Smooth muscle cell (in vitro differentiated cells): ENCODE results near the gene PIK3C3. TPM values are rescaled to one million over a fixed set of nuclear protein-coding genes. Genes with fewer than 3 reads are reported as not detected.
A peak's percentile ranks its signal among the peaks of the same experiment; 100 is the strongest.
"Not testable (repeated sequence)": the region's sequence is repeated elsewhere in the genome, so short reads cannot be mapped to it uniquely, and the experiment has no call there.

ENCODE experiments used
- DNase-seq: peaks from one replicate; lab custom pipeline; 2025; ENCODE audit not compliant: unreplicated experiment; lab: John Stamatoyannopoulos, UW
- H2AFZ ChIP-seq: fragments of 200-600 bp; sonication (generic); 2 replicates; pipeline ENCODE4 v1.6.0; 2016; ENCODE audit warnings: antibody characterized with exemption, low read depth, mild to moderate bottlenecking
- H3F3A ChIP-seq: fragments of 200-600 bp; sonication (generic); 2 replicates; pipeline ENCODE4 v1.6.0; 2017; ENCODE audit warnings: antibody characterized with exemption, low read depth
- H3K27ac ChIP-seq: fragments of 200-600 bp; sonication (generic); 2 replicates; pipeline ENCODE4 v1.5.1; 2016; ENCODE audit warnings: low read depth, mild to moderate bottlenecking
- H3K27me3 ChIP-seq: fragments of 200-600 bp; sonication (generic); 2 replicates; pipeline ENCODE4 v1.6.1; 2016; ENCODE audit warnings: low read depth, mild to moderate bottlenecking
- H3K36me3 ChIP-seq: fragments of 200-600 bp; sonication (generic); 2 replicates; pipeline ENCODE4 v1.5.1; 2016; ENCODE audit warnings: low read depth
- H3K4me1 ChIP-seq: fragments of 200-600 bp; sonication (generic); 2 replicates; pipeline ENCODE4 v1.5.1; 2016; ENCODE audit warnings: low read depth
- H3K4me2 ChIP-seq: fragments of 200-600 bp; sonication (generic); 2 replicates; pipeline ENCODE4 v1.6.0; 2016; ENCODE audit warnings: mild to moderate bottlenecking
- H3K4me3 ChIP-seq: fragments of 200-600 bp; sonication (generic); 2 replicates; pipeline ENCODE4 v1.5.1; 2016; ENCODE audit warnings: mild to moderate bottlenecking
- H3K79me2 ChIP-seq: fragments of 200-600 bp; sonication (generic); 2 replicates; pipeline ENCODE4 v1.6.0; 2016; ENCODE audit warnings: low read depth, mild to moderate bottlenecking
- H3K9ac ChIP-seq: fragments of 200-600 bp; sonication (generic); 2 replicates; pipeline ENCODE4 v1.6.0; 2016; ENCODE audit warnings: low read depth
- H3K9me3 ChIP-seq: fragments of 200-600 bp; sonication (generic); replicated peaks from 2 replicates; pipeline ENCODE4 v1.5.1; 2016; ENCODE audit warnings: low read depth
- H4K20me1 ChIP-seq: fragments of 200-600 bp; sonication (generic); 2 replicates; pipeline ENCODE4 v1.6.0; 2016; ENCODE audit warnings: low read depth
- WGBS: methylation state at CpG from one replicate; pipeline ENCODE4 v1.1.7; 2016; ENCODE audit warnings: low lambda C conversion rate; 5-methylcytosine and 5-hydroxymethylcytosine counted together
- polyA plus RNA-seq: library from polyadenylated mRNA; unstranded; fragments of >200 nt; fragmentation: Nextera tagmentation; extraction: Ambion mirVana; gene quantifications from 2 replicates; pipeline ENCODE4 v1.2.1, GENCODE V29; 2016
- total RNA-seq: library from RNA; depleted of rRNA; stranded (reverse); fragments of >200 nt; gene quantifications from 2 replicates; pipeline ENCODE4 v1.2.3, GENCODE V29; 2014
- TF ChIP-seq, protein P1 (sequence below): fragments of 200-600 bp; sonication (generic); IDR thresholded peaks from 2 replicates; pipeline ENCODE4 v1.5.1; 2017; ENCODE audit warnings: borderline replicate concordance, mild to moderate bottlenecking, antibody characterized with exemption; ENCODE audit not compliant: insufficient read depth, poor library complexity, severe bottlenecking

The PIK3C3 gene
- total and polyA plus RNA-seq, 2 experiments from 2014 or later = 19.2 to 58.6 TPM

DNA sequence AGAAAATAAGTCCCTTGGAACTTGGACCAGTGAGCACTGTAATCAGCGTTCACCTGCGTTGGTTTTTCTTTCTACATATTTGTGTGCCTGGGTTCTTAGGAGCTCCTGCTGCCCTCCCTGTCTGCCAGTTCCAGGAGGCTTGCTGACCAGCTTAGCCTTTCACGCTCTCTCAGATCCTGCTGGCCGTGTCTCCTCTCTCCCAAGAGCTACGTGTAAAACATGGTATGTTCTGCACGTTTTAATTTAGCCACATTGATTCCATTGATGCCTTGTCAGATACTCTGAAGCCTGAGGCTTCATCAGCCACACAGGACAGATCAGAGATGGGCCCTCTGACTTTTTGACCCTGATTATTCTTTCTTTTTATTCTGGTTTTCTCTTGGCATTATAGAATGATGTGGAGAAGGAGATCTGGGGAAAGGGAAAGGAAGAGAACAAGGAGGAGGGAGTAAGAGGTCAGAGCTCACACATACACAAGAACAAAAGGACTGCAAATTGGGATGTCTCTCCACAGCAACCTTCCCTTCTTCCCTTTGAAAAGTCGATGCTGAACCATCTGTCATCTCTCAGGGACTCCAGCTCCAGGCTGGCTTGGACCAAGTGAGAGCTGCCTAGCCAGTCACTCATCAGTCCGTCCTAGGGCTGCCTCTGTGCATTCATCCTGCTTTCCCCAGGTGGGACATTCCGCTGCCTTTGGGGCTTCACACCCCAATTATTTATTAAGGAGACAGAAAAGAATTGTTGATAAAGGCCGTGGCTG lies 152.8 kb downstream of the PIK3C3 start:
- Histone ChIP-seq H2AFZ (no peak overlapping the region), H4K20me1 (no peaks in the 10 kb centered on the region), H3K79me2 (no peaks in the 10 kb centered on the region), H3K4me1 (peaks cover 8% of the 10 kb centered on the region), H3K27ac (no peak overlapping the region), H3K36me3 (no peaks in the 10 kb centered on the region), H3K27me3 (no peaks in the 10 kb centered on the region), H3F3A (no peaks in the 10 kb centered on the region), H3K9ac (no peak overlapping the region), H3K9me3 (no peaks in the 10 kb centered on the region), H3K4me2 (no peak overlapping the region), H3K4me3 (no peak overlapping the region)
- no peak for DNase-seq
- TF ChIP-seq, protein P1, sequence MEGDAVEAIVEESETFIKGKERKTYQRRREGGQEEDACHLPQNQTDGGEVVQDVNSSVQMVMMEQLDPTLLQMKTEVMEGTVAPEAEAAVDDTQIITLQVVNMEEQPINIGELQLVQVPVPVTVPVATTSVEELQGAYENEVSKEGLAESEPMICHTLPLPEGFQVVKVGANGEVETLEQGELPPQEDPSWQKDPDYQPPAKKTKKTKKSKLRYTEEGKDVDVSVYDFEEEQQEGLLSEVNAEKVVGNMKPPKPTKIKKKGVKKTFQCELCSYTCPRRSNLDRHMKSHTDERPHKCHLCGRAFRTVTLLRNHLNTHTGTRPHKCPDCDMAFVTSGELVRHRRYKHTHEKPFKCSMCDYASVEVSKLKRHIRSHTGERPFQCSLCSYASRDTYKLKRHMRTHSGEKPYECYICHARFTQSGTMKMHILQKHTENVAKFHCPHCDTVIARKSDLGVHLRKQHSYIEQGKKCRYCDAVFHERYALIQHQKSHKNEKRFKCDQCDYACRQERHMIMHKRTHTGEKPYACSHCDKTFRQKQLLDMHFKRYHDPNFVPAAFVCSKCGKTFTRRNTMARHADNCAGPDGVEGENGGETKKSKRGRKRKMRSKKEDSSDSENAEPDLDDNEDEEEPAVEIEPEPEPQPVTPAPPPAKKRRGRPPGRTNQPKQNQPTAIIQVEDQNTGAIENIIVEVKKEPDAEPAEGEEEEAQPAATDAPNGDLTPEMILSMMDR = no peak
- 87% methylated on average over 10 of the region's 10 CpGs for WGBS

DNA sequence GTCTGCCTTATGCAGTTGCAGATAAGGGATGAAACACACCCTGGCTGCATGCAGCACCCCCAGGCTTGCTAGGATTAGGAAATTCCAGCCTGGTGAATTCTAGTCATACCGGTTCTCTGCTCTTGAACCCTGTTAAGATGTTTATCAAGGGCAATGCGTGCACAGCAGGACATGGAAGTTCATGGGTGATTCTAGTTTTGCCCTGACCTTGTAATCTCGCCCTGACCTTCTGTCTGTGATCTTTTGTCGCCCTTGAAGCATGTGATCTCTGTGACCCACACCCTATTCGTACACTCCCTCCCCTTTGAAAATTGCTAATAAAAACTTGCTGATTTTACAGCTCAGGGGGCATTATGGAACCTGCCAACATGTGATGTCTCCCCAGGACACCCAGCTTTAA lies 157.1 kb downstream of the PIK3C3 start:
- H3K79me2 ChIP-seq, H3K27ac ChIP-seq, DNase-seq, H3K27me3 ChIP-seq, H2AFZ ChIP-seq, H3K4me2 ChIP-seq, H3F3A ChIP-seq, H3K36me3 ChIP-seq, H3K9me3 ChIP-seq, H3K9ac ChIP-seq, H4K20me1 ChIP-seq, H3K4me3 ChIP-seq: not testable (repeated sequence)
- peaks cover 11% of the 10 kb centered on the region for H3K4me1 ChIP-seq
- WGBS = 87% methylated on average over 5 of the region's 5 CpGs

DNA sequence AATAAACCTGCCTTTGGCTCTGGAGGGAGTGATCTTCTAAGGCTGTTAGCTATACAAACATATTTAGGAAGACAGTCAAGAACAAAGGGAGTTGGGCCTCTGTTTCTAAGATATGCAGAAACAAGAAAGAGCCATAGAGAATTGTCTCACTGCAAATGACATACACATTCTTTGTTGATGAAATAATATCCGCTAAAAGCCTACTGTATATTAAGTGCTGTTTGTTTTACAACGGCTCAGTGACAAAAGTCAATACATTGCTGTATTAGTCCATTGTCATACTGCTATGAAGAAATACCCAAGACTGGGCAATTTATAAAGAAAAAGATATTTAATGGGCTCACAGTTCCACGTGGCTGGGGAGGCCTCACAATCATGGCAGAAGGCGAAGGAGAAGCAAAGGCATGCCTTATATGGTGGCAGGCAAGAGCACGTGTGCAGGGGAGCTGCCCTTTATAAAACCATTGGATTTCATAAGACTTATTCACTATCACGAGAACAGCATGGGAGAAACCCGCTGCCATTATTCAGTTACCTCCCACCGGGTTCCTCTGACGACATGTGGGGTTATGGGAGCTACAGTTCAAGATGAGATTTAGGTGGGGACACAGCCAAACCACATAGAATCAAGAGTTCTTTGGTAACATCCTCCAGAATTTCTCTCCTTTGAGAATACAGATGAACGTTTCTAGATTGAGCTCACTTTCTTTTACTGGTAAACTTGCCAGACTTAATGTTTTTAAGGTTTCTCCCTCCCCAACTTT lies 157.8 kb downstream of the PIK3C3 start:
- TF ChIP-seq, protein P1 = no peak
- peak overlapping the region; percentile 80 for H3K27ac ChIP-seq
- H3K4me2 ChIP-seq = no peak overlapping the region
- no peaks in the 10 kb centered on the region for H3K36me3 ChIP-seq
- no peak overlapping the region for H3K4me3 ChIP-seq
- no peaks in the 10 kb centered on the region for H3K79me2 ChIP-seq
- H2AFZ ChIP-seq = peak overlapping the region; percentile 90
- 94% methylated on average over 10 of the region's 10 CpGs for WGBS
- H3K9ac ChIP-seq = no peak overlapping the region
- no peaks in the 10 kb centered on the region for H4K20me1 ChIP-seq
- H3K4me1 ChIP-seq = peaks cover 7% of the 10 kb centered on the region
- no peaks in the 10 kb centered on the region for H3K27me3 ChIP-seq
- no peaks in the 10 kb centered on the region for H3K9me3 ChIP-seq
- no peak for DNase-seq
- H3F3A ChIP-seq = peaks cover 10% of the 10 kb centered on the region

DNA sequence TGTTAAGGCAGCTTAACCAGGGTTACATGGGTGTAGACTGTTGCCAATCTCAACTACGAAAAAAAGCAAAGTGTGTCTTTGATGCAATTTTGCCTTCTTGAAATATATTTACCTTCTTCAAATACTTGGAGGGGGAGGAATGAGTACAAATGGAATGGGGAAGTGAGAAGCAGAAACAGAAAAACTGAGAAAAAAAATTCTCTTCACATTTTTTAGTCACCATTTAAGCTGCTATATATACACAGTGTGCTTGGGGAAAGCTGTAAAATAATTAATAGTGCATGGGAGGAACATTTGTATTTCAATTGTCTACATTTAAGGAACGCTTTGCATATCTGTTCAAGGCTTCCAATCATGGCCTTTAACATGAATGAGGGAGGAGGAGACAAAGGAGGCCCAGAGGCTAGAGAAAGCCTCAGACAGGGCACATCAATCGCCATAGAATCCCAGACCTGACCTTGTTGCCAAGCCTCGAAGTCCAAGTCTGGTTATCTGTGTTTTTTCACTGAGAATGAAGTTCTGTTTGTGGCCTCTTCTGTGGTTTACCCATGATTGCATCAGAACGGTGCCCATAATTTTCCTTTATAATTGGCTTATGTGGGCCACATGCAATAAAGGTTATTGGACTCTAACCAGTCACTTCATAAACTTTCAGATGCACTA lies 158.6 kb downstream of the PIK3C3 start:
- H3K9ac ChIP-seq = peak overlapping the region; percentile 25
- peak overlapping the region; percentile 80 for H3K27ac ChIP-seq
- H2AFZ ChIP-seq = peak overlapping the region; percentile 90
- no peaks in the 10 kb centered on the region for H3K36me3 ChIP-seq
- no peaks in the 10 kb centered on the region for H4K20me1 ChIP-seq
- no peak for DNase-seq
- H3K79me2 ChIP-seq = no peaks in the 10 kb centered on the region
- no peaks in the 10 kb centered on the region for H3K27me3 ChIP-seq
- TF ChIP-seq, protein P1 = no peak
- no peak overlapping the region for H3K4me3 ChIP-seq
- peaks cover 3% of the 10 kb centered on the region for H3K4me1 ChIP-seq
- no peaks in the 10 kb centered on the region for H3K9me3 ChIP-seq
- WGBS = 37% methylated on average over 5 of the region's 5 CpGs
- peak overlapping the region; percentile 68 for H3K4me2 ChIP-seq
- H3F3A ChIP-seq = peaks cover 10% of the 10 kb centered on the region
